ENCODE results near the gene CD48.

Gene CD48

DNA sequence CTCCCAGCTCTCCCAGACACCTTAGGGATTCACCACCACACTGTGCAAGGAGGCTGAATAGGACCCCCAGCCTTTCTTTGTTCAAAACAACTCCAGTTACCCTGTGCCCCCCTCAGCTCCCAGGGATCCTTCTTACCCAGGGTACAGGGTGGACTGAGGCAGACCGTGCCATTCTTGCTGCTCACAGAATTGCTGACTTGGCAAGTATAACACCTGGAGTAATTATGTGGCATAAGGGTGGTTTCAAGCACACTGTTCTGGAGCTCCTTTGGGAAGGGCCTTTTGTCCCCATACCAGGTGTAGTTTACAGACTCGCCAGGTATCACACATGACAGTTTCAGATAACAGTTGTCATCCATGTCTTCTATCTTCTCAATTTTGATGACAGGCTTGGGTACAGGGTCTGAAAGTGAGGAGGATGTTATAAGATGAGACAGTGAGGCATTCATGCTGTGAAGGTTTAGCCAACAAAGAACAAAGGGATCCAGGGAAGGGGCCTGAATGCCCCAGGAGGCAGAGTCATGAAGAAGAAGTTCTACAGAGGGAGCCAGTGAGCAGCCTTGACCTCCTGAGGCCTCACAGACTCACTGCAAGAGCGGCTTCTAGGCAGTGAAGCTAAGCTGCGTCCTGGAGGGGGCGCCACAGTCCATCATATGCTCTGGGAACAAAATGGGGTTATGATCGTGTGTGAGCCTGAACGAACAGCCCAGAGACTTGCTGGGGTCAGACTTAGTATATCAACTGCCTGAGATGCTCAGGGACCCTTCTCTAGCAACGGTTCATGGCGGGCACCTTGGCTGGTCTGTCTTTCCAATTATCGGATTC, 30.3 kb downstream of the CD48 start:
- peak; percentile 73 to 75 (median 75) for DNase-seq
- Histone ChIP-seq H3K27ac (ENCODE audit: insufficient read depth, low read length, poor library complexity, severe bottlenecking) (peak overlapping the region; percentile 36), H3K9me3 (ENCODE audit: control insufficient read depth, low read length) (no peaks in the 10 kb centered on the region), H3K27me3 (replicated peaks; ENCODE audit: control insufficient read depth, insufficient read depth, low read length, poor library complexity, severe bottlenecking) (no peaks in the 10 kb centered on the region), H3K4me1 (ENCODE audit: control insufficient read depth, insufficient read depth, low read length, poor library complexity, severe bottlenecking) (peaks cover 43% of the 10 kb centered on the region), H3K4me3 (ENCODE audit: insufficient read depth, low read depth, low read length, poor library complexity, severe bottlenecking) (no peak overlapping the region), H3K36me3 (ENCODE audit: control insufficient read depth, insufficient read depth, low read length) (peaks cover 62% of the 10 kb centered on the region)

DNA sequence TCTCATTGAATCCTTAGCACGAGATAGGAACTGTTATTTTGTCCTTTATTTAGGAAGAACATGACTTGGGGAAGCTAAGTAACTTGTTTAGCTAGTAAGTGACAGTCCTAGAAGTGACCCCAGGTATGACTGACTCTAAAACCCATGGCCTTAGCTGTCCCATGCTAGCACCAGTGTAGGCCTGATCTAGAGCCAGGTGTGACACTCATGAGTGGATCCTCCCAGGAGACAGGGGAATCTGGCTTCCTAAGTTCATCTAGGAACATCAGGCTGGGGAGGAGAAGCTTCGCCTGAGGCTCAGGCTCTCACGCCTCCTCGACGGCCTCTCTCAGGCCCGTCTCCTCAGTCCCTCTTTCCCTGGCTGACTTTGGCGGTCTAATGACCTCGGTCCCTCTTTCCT, 31.2 kb downstream of the CD48 start:
- Histone ChIP-seq H3K4me3 (ENCODE audit: insufficient read depth, low read depth, low read length, poor library complexity, severe bottlenecking) (no peak overlapping the region), H3K9me3 (ENCODE audit: control insufficient read depth, low read length) (no peaks in the 10 kb centered on the region), H3K36me3 (ENCODE audit: control insufficient read depth, insufficient read depth, low read length) (peaks cover 62% of the 10 kb centered on the region), H3K4me1 (ENCODE audit: control insufficient read depth, insufficient read depth, low read length, poor library complexity, severe bottlenecking) (peaks cover 36% of the 10 kb centered on the region), H3K27me3 (replicated peaks; ENCODE audit: control insufficient read depth, insufficient read depth, low read length, poor library complexity, severe bottlenecking) (no peaks in the 10 kb centered on the region), H3K27ac (ENCODE audit: insufficient read depth, low read length, poor library complexity, severe bottlenecking) (no peak overlapping the region)
- no peak for DNase-seq

DNA sequence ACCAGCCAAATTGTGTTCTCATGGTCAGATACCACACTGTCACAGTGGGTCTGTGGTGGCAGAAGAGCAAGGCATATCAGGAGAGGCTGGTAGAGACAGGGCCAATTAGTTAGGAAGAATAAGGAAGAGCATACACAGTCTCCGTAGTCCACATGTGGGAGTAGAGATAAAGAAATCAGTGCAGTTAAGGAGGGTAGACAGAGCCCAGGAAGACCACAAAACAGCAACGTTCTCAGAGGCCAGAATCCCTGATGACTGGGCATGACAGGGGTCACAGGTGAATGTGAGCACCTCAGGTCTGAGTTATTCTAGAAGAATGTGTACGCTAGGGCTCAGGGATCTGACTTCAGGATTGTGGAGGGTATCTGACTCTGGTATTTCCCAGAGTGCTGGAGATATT, 31.7 kb downstream of the CD48 start:
- H3K27ac ChIP-seq (ENCODE audit: insufficient read depth, low read length, poor library complexity, severe bottlenecking) = no peak overlapping the region
- H3K27me3 ChIP-seq (replicated peaks; ENCODE audit: control insufficient read depth, insufficient read depth, low read length, poor library complexity, severe bottlenecking) = no peaks in the 10 kb centered on the region
- no peak overlapping the region for H3K4me3 ChIP-seq (ENCODE audit: insufficient read depth, low read depth, low read length, poor library complexity, severe bottlenecking)
- DNase-seq = no peak
- H3K36me3 ChIP-seq (ENCODE audit: control insufficient read depth, insufficient read depth, low read length) = peaks cover 60% of the 10 kb centered on the region
- peaks cover 36% of the 10 kb centered on the region for H3K4me1 ChIP-seq (ENCODE audit: control insufficient read depth, insufficient read depth, low read length, poor library complexity, severe bottlenecking)
- no peaks in the 10 kb centered on the region for H3K9me3 ChIP-seq (ENCODE audit: control insufficient read depth, low read length)

DNA sequence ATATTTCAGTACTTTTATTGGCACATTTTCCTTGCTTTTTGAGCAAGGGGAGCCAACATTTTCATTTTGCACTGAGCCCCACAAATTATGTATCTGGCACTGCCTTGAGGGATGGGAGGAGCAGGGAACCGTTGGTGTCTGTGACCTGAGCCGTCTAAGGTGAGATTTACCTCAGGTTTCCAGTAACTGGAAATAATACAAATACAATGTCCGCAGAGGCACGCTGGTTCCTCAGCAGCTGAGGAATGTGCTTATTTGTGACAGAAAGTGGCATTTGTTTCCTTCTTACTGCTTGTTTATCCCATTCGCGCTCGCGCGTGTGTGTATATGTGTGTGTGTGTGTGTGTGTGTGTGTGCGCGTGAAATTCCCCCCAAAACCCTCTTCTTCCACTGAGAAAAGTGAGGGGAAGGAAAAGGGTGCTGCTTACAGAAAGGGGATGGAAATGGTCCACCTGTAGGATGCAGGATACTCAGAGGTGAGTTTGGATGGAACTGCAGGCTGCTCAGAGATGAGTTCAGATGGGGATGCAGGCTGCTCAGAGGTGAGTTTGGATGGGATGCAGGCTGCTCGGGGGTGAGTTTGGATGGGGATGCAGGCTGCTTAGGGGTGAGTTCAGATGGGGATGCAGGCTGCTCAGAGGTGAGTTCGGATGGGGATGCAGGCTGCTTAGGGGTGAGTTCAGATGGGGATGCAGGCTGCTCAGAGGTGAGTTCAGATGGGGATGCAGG, 34.6 kb downstream of the CD48 start:
- peaks cover 36% of the 10 kb centered on the region for H3K4me1 ChIP-seq (ENCODE audit: control insufficient read depth, insufficient read depth, low read length, poor library complexity, severe bottlenecking)
- peaks cover 46% of the 10 kb centered on the region for H3K36me3 ChIP-seq (ENCODE audit: control insufficient read depth, insufficient read depth, low read length)
- H3K9me3 ChIP-seq (ENCODE audit: control insufficient read depth, low read length) = no peaks in the 10 kb centered on the region
- no peak for DNase-seq
- no peak overlapping the region for H3K4me3 ChIP-seq (ENCODE audit: insufficient read depth, low read depth, low read length, poor library complexity, severe bottlenecking)
- H3K27ac ChIP-seq (ENCODE audit: insufficient read depth, low read length, poor library complexity, severe bottlenecking) = no peak overlapping the region
- no peaks in the 10 kb centered on the region for H3K27me3 ChIP-seq (replicated peaks; ENCODE audit: control insufficient read depth, insufficient read depth, low read length, poor library complexity, severe bottlenecking)

- Histone ChIP-seq H3K27me3 (replicated peaks; ENCODE audit: control insufficient read depth, insufficient read depth, low read length, poor library complexity, severe bottlenecking) (no peaks in the 10 kb centered on the region), H3K36me3 (ENCODE audit: control insufficient read depth, insufficient read depth, low read length) (peaks cover 36% of the 10 kb centered on the region), H3K9me3 (ENCODE audit: control insufficient read depth, low read length) (no peaks in the 10 kb centered on the region), H3K27ac (ENCODE audit: insufficient read depth, low read length, poor library complexity, severe bottlenecking) (peak overlapping the region; percentile 55), H3K4me3 (ENCODE audit: insufficient read depth, low read depth, low read length, poor library complexity, severe bottlenecking) (no peak overlapping the region), H3K4me1 (ENCODE audit: control insufficient read depth, insufficient read depth, low read length, poor library complexity, severe bottlenecking) (peaks cover 32% of the 10 kb centered on the region)
- DNase-seq = peak; percentile 45 to 63 (median 54)
Measured at GRCh38 chr1:160675641-160676410, 35.8 kb downstream of the CD48 start.

DNA sequence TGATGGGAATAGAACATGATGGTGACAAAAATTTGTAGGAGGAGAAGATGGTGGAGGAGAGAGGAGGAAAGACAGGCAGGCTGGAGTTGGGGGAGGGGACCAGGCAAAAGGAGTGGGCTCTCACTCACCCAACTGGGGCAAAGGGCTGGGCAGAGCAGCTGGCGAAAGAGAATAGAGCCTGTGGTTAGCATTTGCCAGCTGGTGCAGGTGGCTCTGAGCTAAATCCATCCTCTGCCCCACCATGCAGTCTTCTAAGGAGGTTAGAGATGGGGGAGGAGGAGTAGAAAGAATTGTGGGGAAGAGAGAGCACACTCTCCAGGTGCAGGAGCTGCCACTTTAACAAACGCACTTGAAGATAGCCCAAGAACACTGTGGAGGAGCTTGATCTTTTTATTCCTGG, 37.2 kb downstream of the CD48 start:
- peaks cover 22% of the 10 kb centered on the region for H3K36me3 ChIP-seq (ENCODE audit: control insufficient read depth, insufficient read depth, low read length)
- DNase-seq = no peak
- H3K27me3 ChIP-seq (replicated peaks; ENCODE audit: control insufficient read depth, insufficient read depth, low read length, poor library complexity, severe bottlenecking) = no peaks in the 10 kb centered on the region
- peaks cover 32% of the 10 kb centered on the region for H3K4me1 ChIP-seq (ENCODE audit: control insufficient read depth, insufficient read depth, low read length, poor library complexity, severe bottlenecking)
- no peak overlapping the region for H3K27ac ChIP-seq (ENCODE audit: insufficient read depth, low read length, poor library complexity, severe bottlenecking)
- H3K9me3 ChIP-seq (ENCODE audit: control insufficient read depth, low read length) = no peaks in the 10 kb centered on the region
- H3K4me3 ChIP-seq (ENCODE audit: insufficient read depth, low read depth, low read length, poor library complexity, severe bottlenecking) = no peak overlapping the region

DNA sequence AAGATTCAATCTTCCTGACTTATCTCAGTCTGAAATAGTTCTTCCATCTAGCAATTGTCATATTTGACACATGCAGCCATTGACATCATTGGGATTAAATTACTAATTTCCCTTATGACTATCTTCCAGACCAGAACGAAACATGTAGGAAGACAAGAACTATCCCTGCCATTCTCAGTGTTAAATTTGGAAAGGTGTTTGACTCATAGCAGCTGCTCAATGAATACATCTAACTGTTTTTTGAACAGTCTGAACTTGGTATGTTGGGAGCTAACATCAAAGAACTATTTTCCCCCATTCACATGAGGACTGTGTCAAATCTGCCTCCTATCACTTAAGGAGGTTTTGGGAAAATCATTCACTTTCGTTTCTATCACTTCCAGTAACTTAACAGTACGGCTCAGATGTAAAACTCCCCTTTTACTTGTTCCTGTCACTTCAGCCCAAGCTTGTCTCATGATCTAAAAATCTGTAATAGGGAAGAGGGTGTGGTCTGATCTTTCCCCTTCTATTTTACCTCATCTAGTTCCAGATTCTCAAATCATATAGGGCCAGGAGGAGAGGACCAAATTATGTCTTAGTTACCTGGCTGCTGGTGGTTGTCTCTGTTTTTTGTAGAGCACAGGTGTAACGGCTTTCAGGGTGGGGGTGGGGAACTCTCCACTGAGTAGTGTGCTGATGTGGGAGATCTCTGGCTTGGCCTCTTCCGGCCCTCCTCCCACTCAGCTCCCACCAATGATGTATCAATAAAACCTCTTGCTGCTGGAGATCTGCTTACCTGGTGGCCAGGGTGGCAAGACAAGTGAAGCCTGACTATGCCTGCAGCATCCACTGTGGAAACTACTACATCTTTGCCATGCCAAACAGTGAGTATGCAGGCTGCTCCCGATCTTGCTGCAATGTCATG, 38.6 kb downstream of the CD48 start:
- DNase-seq = no peak
- Histone ChIP-seq H3K9me3 (ENCODE audit: control insufficient read depth, low read length) (no peaks in the 10 kb centered on the region), H3K27ac (ENCODE audit: insufficient read depth, low read length, poor library complexity, severe bottlenecking) (peak overlapping the region; percentile 61), H3K4me1 (ENCODE audit: control insufficient read depth, insufficient read depth, low read length, poor library complexity, severe bottlenecking) (peaks cover 32% of the 10 kb centered on the region), H3K27me3 (replicated peaks; ENCODE audit: control insufficient read depth, insufficient read depth, low read length, poor library complexity, severe bottlenecking) (no peaks in the 10 kb centered on the region), H3K4me3 (ENCODE audit: insufficient read depth, low read depth, low read length, poor library complexity, severe bottlenecking) (no peak overlapping the region), H3K36me3 (ENCODE audit: control insufficient read depth, insufficient read depth, low read length) (peaks cover 10% of the 10 kb centered on the region)

GRCh38 chr1:160671603-160672517, 39.8 kb downstream of the CD48 start:
- H3K4me3 ChIP-seq (ENCODE audit: insufficient read depth, low read depth, low read length, poor library complexity, severe bottlenecking) = no peak overlapping the region
- H3K27ac ChIP-seq (ENCODE audit: insufficient read depth, low read length, poor library complexity, severe bottlenecking) = peak overlapping the region; percentile 61
- no peaks in the 10 kb centered on the region for H3K36me3 ChIP-seq (ENCODE audit: control insufficient read depth, insufficient read depth, low read length)
- H3K27me3 ChIP-seq (replicated peaks; ENCODE audit: control insufficient read depth, insufficient read depth, low read length, poor library complexity, severe bottlenecking) = no peaks in the 10 kb centered on the region
- H3K9me3 ChIP-seq (ENCODE audit: control insufficient read depth, low read length) = no peaks in the 10 kb centered on the region
- no peak for DNase-seq
- peaks cover 37% of the 10 kb centered on the region for H3K4me1 ChIP-seq (ENCODE audit: control insufficient read depth, insufficient read depth, low read length, poor library complexity, severe bottlenecking)
